Sigmoid colon (tissue), 7 donors: ENCODE results near the gene ELMO3. TPM values are rescaled to one million over a fixed set of nuclear protein-coding genes. Genes with fewer than 3 reads are reported as not detected.

Experiments
- DNase-seq: peaks from one replicate; pipeline ENCODE4 v3.0.0-alpha.2; 2019
- H3K27ac ChIP-seq, 4 donors: fragments of 200-600 bp; sonication (generic); one replicate each; pipeline ENCODE4 v1.5.1; 2016 to 2019; ENCODE audit warnings: mild to moderate bottlenecking in 1 of 4
- H3K27me3 ChIP-seq, 3 donors: fragments of 200-600 bp; sonication (generic); one replicate each; pipeline ENCODE4 v1.5.1; 2019; ENCODE audit warnings: mild to moderate bottlenecking in 1 of 3
- H3K36me3 ChIP-seq, 4 donors: fragments of 200-600 bp; sonication (generic); one replicate each; pipeline ENCODE4 v1.5.1; 2016 to 2019
- H3K4me1 ChIP-seq, 4 donors: fragments of 200-600 bp; sonication (generic); one replicate each; pipeline ENCODE4 v1.5.1; 2017 to 2019
- H3K4me3 ChIP-seq, 4 donors: fragments of 200-600 bp; sonication (generic); one replicate each; pipeline ENCODE4 v1.5.1; 2017 to 2019; ENCODE audit warnings: mild to moderate bottlenecking in 2 of 4, moderate library complexity in 1 of 4
- H3K9me3 ChIP-seq, 4 donors: fragments of 200-600 bp in 3 of 4; sonication (generic) in 3 of 4; one replicate each; pipeline versions ENCODE4 v1.5.1 to v1.6.1; 2013 to 2019
- EP300 ChIP-seq, 4 donors: sonication (generic); formaldehyde crosslinking; IDR thresholded peaks; one replicate each; pipeline ENCODE4 v1.6.1; 2017; ENCODE audit warnings: antibody characterized with exemption in 4 of 4
- POLR2A ChIP-seq, 2 donors: fragments of 450-650 bp; IDR thresholded peaks; one replicate each; pipeline ENCODE4 v1.6.1; 2016; ENCODE audit warnings: antibody characterized with exemption in 2 of 2, mild to moderate bottlenecking in 2 of 2, moderate library complexity in 2 of 2
- POLR2AphosphoS5 ChIP-seq, 4 donors: sonication (generic); formaldehyde crosslinking; IDR thresholded peaks; one replicate each; pipeline ENCODE4 v1.6.1; 2017; ENCODE audit warnings: antibody characterized with exemption in 4 of 4
- WGBS, 2 donors: extraction: QIAGEN DNeasy Blood & Tissue Kit; methylation state at CpG; one replicate each; pipeline ENCODE4 v1.1.7; 2013; 5-methylcytosine and 5-hydroxymethylcytosine counted together
- intact Hi-C: fragments of 100-400 bp; cut with DNase I; formaldehyde crosslinking; loops from one replicate; pipeline ENCODE4 v1.15.1; 2023
- polyA plus RNA-seq, 3 donors: library from polyadenylated mRNA; stranded (reverse); fragments of 200-250 nt; gene quantifications; one replicate each; pipeline ENCODE4 v1.2.3, GENCODE V29; 2013
- total RNA-seq, 4 donors: library from RNA; depleted of rRNA; stranded (reverse); fragments of >200 nt; gene quantifications; one replicate each; pipeline ENCODE4 v1.1.0, GENCODE V29; 2016
- TF ChIP-seq, protein P1 (sequence below), 4 experiments: fragments of 450-650 bp in 3 of 4; fragments of 200-600 bp in 1 of 4; IDR thresholded peaks; one replicate each; pipeline ENCODE4 v1.5.1; 2016 to 2019; ENCODE audit warnings: antibody characterized with exemption in 4 of 4, mild to moderate bottlenecking in 3 of 4, moderate library complexity in 2 of 4
- donor health status: healthy with polysubstance abuse.
- donor health status: Bipolar disorder and iron deficiency.
- donor health status: healthy.

ELMO3 gene
- total and polyA plus RNA-seq, 7 donors: 0.14 to 41.8 (median 1.7) TPM

- TF ChIP-seq POLR2A (IDR thresholded peaks at IDR 0.05): no peak
- TF ChIP-seq POLR2AphosphoS5 (IDR thresholded peaks at IDR 0.05): peak in 3 of 4 donors; percentile 12 to 46 (median 42)
- no peak for TF ChIP-seq EP300 (IDR thresholded peaks at IDR 0.05)
- TF ChIP-seq, protein P1, sequence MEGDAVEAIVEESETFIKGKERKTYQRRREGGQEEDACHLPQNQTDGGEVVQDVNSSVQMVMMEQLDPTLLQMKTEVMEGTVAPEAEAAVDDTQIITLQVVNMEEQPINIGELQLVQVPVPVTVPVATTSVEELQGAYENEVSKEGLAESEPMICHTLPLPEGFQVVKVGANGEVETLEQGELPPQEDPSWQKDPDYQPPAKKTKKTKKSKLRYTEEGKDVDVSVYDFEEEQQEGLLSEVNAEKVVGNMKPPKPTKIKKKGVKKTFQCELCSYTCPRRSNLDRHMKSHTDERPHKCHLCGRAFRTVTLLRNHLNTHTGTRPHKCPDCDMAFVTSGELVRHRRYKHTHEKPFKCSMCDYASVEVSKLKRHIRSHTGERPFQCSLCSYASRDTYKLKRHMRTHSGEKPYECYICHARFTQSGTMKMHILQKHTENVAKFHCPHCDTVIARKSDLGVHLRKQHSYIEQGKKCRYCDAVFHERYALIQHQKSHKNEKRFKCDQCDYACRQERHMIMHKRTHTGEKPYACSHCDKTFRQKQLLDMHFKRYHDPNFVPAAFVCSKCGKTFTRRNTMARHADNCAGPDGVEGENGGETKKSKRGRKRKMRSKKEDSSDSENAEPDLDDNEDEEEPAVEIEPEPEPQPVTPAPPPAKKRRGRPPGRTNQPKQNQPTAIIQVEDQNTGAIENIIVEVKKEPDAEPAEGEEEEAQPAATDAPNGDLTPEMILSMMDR (IDR thresholded peaks at IDR 0.05): no peak
- Histone ChIP-seq H3K27ac (peak within 1 kb of the TSS; percentile 81 to 96 (median 90)), H3K36me3 (peaks cover 5 to 31% (median 9%) of the 10 kb centered on the region in 4 donors), H3K4me3 (peak within 1 kb of the TSS; percentile 52 to 77 (median 64)), H3K9me3 (no peaks in the 10 kb centered on the region), H3K4me1 (peaks cover 0 to 41% (median 35%) of the 10 kb centered on the region in 4 donors), H3K27me3 (peaks cover 0 to 29% (median 23%) of the 10 kb centered on the region in 3 donors)
- intact Hi-C loops: loop anchor here (10.0 kb wide), 1 partner anchor 256 kb away; no protein-coding TSS in a partner anchor
- 1 to 3% methylated on average over 34 of the region's 34 CpGs for WGBS, 2 donors
- DNase-seq: peak; percentile 91
Measured at GRCh38 chr16:67150833-67151396, 48.0 kb upstream of the ELMO3 start, which contains the start of gene B3GNT9. Gene B3GNT9 (minus strand): TSS chr16:67150998. CDS start chr16:67150485, 513 bp downstream.

DNA sequence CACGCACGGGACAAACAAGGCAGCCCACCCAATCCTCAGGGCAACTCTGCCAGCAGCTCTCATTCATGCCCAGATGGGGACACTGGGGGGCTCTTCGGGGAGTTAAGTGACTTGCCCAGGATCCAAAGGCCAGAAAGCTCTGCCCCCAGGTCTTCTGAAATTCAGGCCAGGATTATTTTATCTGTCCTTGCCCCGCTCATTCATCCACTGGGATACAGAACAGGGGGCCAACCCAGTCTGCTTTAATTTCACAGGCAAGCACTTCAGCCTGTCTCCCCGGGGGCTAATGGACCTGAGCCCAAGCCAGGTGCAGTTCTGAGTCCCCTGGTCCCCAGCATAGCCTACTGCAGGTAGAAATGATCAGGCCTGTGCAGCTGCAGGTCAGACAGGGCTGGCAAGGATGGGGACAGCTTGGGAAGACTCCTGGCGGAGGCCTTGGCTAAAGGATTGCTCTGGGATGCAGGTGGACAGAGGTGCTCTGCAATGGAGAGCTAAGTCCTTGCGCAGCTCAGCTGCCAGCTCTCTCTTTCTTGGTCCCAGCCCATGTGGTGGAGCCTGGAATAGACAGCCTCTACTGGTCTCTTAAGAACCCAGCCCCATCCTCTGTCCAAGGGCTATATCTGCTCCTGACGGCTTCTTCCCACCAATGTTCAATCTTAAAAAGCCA, 47.4 kb upstream of the ELMO3 start:
- no peak for DNase-seq
- Histone ChIP-seq H3K36me3 (peaks cover 0 to 25% (median 7%) of the 10 kb centered on the region in 4 donors), H3K27me3 (peaks cover 0 to 29% (median 23%) of the 10 kb centered on the region in 3 donors), H3K9me3 (no peaks in the 10 kb centered on the region), H3K4me3 (peak overlapping the region in 3 of 4 donors; percentile 55 to 77 (median 72)), H3K27ac (peak overlapping the region; percentile 81 to 96 (median 90)), H3K4me1 (peaks cover 0 to 42% (median 35%) of the 10 kb centered on the region in 4 donors)
- 43 to 62% methylated on average over 8 of the region's 8 CpGs for WGBS, 2 donors
- intact Hi-C loops: loop anchor here (10.0 kb wide), 1 partner anchor 257 kb away; no protein-coding TSS in a partner anchor
- TF ChIP-seq POLR2AphosphoS5 (IDR thresholded peaks at IDR 0.05) (no peak), EP300 (IDR thresholded peaks at IDR 0.05) (no peak), POLR2A (IDR thresholded peaks at IDR 0.05) (no peak)
- TF ChIP-seq, protein P1 (IDR thresholded peaks at IDR 0.05): no peak

- peaks cover 0 to 26% (median 20%) of the 10 kb centered on the region in 3 donors for H3K27me3 ChIP-seq
- peaks cover 0 to 48% (median 42%) of the 10 kb centered on the region in 4 donors for H3K4me1 ChIP-seq
- H3K36me3 ChIP-seq: no peaks in the 10 kb centered on the region
- no peak overlapping the region for H3K27ac ChIP-seq
- 40 to 55% methylated on average over 61 of the region's 61 CpGs for WGBS, 2 donors
- no peak for TF ChIP-seq POLR2A (IDR thresholded peaks at IDR 0.05)
- TF ChIP-seq POLR2AphosphoS5 (IDR thresholded peaks at IDR 0.05): no peak
- TF ChIP-seq, protein P1 (IDR thresholded peaks at IDR 0.05): no peak
- no peak for TF ChIP-seq EP300 (IDR thresholded peaks at IDR 0.05)
- DNase-seq: no peak
- H3K4me3 ChIP-seq: peak overlapping the region in 1 of 4 donors; percentile 20
- intact Hi-C loops: loop anchor here (1.0 to 10.0 kb wide), 4 partner anchors 31 to 260 kb away; no protein-coding TSS in a partner anchor
- H3K9me3 ChIP-seq: no peaks in the 10 kb centered on the region
Measured at GRCh38 chr16:67154578-67155294, 44.2 kb upstream of the ELMO3 start.

DNA sequence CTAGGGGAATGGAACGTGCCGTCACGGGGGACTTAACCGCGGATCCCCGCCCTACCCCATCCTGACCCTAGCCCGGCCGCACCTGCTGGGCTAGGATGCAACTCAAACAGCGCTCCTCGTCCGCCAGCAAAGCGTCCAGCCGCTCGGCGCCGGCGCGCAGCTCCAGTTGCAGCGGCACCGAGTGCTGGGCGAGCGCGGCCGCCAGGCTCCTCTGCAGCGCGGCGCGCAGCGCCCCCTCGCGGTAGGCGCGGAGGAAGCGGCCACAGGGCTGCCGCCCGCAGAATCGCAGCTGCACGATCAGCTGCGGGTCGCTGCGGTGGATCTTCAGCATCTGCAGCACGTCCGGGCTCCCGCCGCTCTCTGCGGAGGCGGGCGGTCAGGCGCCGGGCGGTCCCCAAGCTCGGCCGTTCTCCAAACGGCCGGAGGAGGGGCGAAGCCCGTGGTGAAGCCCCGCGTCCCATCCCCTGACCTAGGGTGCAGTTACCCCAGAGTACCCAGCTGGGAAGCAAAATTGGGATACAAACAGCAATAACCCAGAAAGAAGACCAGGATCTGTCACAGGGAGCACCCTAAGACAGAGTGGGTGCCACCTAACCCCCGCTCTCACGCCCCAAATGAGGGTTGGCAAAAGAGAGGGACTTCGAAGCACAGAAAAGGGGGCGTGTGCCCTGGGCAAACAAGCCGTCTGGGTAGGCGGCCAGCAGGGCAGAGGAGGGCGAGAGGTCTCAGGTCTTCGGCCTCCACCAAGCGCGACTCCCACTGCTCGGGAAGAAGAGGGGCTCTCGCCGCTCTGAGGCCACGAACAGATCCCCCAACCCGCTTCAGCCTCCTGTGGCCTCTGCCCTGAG, 43.4 kb upstream of the ELMO3 start:
- intact Hi-C loops: loop anchor here (1.0 to 10.0 kb wide), 4 partner anchors 30 to 261 kb away; no protein-coding TSS in a partner anchor
- peaks cover 0 to 45% (median 41%) of the 10 kb centered on the region in 4 donors for H3K4me1 ChIP-seq

More for the DNA sequence above, 43.4 kb upstream of the ELMO3 start:
- Histone ChIP-seq H3K4me3 (peak overlapping the region in 1 of 4 donors; percentile 20), H3K9me3 (no peaks in the 10 kb centered on the region), H3K27me3 (peaks cover 0 to 18% (median 12%) of the 10 kb centered on the region in 3 donors), H3K27ac (no peak overlapping the region), H3K36me3 (no peaks in the 10 kb centered on the region)
- TF ChIP-seq, protein P1 (IDR thresholded peaks at IDR 0.05): peak; percentile 36 to 97 (median 74)
- TF ChIP-seq EP300 (IDR thresholded peaks at IDR 0.05): no peak
- WGBS, 2 donors: 7 to 14% methylated on average over 74 of the region's 74 CpGs
- peak; percentile 85 for DNase-seq
